SK-N-MC (cell line): ENCODE measurements around the gene BRPF1.

Experiments
- DNase-seq: peaks from one replicate; pipeline ENCODE4 v3.0.0-alpha.2; 2011; ENCODE audit warnings: low read depth, low spot score
- H3K27ac ChIP-seq: fragments of 200-600 bp; sonication (generic); 2 replicates; pipeline ENCODE4 v1.5.1; 2016; ENCODE audit warnings: mixed run types
- H3K36me3 ChIP-seq: fragments of 200-600 bp; sonication (generic); 2 replicates; pipeline ENCODE4 v1.6.1; 2017; ENCODE audit warnings: antibody characterized with exemption, low read length, mixed read lengths; ENCODE audit not compliant: insufficient read depth
- H3K4me3 ChIP-seq: fragments of 200-600 bp; sonication (generic); 2 replicates; pipeline ENCODE4 v1.5.1; 2016
- H3K9ac ChIP-seq: fragments of 200-600 bp; sonication (generic); 2 replicates; pipeline ENCODE4 v1.8.0; 2017; ENCODE audit warnings: mixed run types, mixed read lengths; ENCODE audit not compliant: insufficient read length
- H3K9me3 ChIP-seq: fragments of 200-600 bp; sonication (generic); 2 replicates; pipeline ENCODE4 v1.6.1; 2017; ENCODE audit warnings: low read depth, mild to moderate bottlenecking, antibody characterized with exemption, low read length, moderate library complexity, mixed read lengths
- EZH2 ChIP-seq: fragments of 200-600 bp; sonication (generic); IDR thresholded peaks from one replicate; pipeline ENCODE4 v1.6.1; 2017; ENCODE audit warnings: antibody characterized with exemption
- FOXP2 ChIP-seq: optimal IDR thresholded peaks from 2 replicates; pipeline ENCODE3; 2011; ENCODE audit warnings: mild to moderate bottlenecking, moderate library complexity; ENCODE audit not compliant: insufficient read depth; ENCODE audit errors: extremely low read length, control extremely low read depth
- POLR2AphosphoS5 ChIP-seq: IDR thresholded peaks from 2 replicates; pipeline ENCODE4 v1.6.1; 2012; ENCODE audit warnings: mild to moderate bottlenecking, low read depth, low read length, borderline replicate concordance

Gene BRPF1

DNA sequence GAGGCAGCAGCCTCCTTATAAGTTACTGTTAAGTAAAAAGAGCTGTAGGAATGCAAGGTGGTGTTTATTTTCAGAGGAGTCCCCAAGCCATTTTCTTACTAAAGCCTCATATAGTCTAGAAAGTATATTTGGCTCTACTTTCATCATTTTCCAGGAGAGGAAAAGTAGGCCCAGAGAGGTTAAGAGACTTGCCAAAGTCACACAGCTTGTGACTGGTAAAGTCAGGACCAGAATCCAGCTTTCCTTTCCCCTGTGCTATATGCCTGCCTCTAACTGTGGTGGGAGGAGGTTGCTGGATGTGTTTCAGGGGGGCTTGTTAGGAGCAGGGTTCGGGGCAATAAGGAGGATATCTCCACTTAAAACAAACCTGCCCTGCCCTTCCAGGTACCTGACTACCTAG is 11.0 kb downstream of the BRPF1 start:
- DNase-seq: no peak
- Histone ChIP-seq H3K4me3 (no peak overlapping the region), H3K9me3 (no peaks in the 10 kb centered on the region), H3K9ac (no peak overlapping the region), H3K36me3 (peaks cover 48% of the 10 kb centered on the region; the same call in 1 of the 2 replicates), H3K27ac (no peak overlapping the region)
- TF ChIP-seq FOXP2 (no peak), EZH2 (no peak), POLR2AphosphoS5 (no peak)

DNA sequence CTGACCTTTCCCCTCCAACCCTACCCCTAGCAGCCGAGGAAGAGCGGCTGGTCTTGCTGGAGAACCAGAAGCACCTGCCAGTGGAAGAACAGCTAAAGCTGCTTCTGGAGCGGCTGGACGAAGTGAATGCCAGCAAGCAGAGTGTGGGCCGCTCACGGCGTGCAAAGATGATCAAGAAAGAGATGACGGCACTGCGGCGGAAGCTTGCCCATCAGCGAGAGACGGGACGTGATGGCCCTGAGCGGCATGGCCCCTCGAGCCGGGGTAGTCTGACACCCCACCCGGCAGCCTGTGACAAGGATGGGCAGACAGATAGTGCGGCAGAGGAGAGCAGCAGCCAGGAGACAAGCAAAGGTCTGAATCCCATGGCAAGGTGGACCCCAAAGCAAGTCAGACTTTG is 12.0 kb downstream of the BRPF1 start:
- H3K27ac ChIP-seq: no peak overlapping the region
- H3K4me3 ChIP-seq: no peak overlapping the region
- peaks cover 43% of the 10 kb centered on the region; the same call in 1 of the 2 replicates for H3K36me3 ChIP-seq
- no peaks in the 10 kb centered on the region for H3K9me3 ChIP-seq
- TF ChIP-seq POLR2AphosphoS5 (no peak), EZH2 (no peak), FOXP2 (no peak)
- no peak for DNase-seq
- H3K9ac ChIP-seq: no peak overlapping the region

DNA sequence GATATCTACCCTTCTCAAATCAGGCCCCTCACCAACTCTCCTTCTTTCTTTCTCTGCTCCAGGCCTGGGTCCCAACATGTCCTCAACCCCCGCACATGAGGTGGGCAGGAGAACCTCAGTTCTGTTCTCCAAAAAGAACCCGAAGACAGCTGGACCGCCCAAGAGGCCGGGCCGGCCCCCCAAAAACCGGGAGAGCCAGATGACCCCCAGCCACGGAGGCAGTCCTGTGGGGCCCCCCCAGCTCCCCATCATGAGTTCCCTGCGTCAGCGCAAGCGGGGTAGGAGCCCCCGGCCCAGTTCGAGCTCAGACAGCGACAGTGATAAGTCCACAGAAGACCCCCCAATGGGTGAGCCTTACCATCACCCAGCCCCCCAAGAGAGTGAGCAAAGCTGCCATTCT is 12.6 kb downstream of the BRPF1 start:
- H3K4me3 ChIP-seq: no peak overlapping the region
- H3K9me3 ChIP-seq: no peaks in the 10 kb centered on the region
- no peak for DNase-seq
- H3K9ac ChIP-seq: no peak overlapping the region
- no peak overlapping the region for H3K27ac ChIP-seq
- peaks cover 37% of the 10 kb centered on the region; the same call in 1 of the 2 replicates for H3K36me3 ChIP-seq
- TF ChIP-seq POLR2AphosphoS5 (no peak), EZH2 (no peak), FOXP2 (no peak)

DNA sequence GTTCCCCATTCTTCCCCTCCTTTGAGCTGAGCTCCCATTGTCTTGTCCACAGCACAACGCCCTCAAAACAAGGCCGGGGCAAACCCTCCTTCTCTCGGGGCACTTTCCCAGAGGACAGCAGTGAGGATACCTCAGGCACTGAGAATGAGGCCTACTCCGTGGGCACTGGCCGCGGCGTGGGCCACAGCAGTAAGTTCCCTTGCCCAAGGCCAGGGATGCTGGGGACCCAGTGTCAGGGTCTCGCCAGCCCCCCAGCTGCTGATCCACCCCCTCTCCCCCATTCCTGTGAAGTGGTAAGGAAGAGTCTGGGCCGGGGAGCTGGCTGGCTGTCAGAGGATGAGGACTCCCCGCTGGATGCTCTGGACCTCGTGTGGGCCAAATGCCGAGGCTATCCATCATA is 14.0 kb downstream of the BRPF1 start:
- no peaks in the 10 kb centered on the region for H3K9me3 ChIP-seq
- no peak overlapping the region for H3K4me3 ChIP-seq
- H3K36me3 ChIP-seq: peaks cover 29% of the 10 kb centered on the region; the same call in 1 of the 2 replicates
- no peak for DNase-seq
- H3K27ac ChIP-seq: no peak overlapping the region
- no peak for TF ChIP-seq POLR2AphosphoS5
- TF ChIP-seq FOXP2: no peak
- no peak for TF ChIP-seq EZH2
- H3K9ac ChIP-seq: no peak overlapping the region

DNA sequence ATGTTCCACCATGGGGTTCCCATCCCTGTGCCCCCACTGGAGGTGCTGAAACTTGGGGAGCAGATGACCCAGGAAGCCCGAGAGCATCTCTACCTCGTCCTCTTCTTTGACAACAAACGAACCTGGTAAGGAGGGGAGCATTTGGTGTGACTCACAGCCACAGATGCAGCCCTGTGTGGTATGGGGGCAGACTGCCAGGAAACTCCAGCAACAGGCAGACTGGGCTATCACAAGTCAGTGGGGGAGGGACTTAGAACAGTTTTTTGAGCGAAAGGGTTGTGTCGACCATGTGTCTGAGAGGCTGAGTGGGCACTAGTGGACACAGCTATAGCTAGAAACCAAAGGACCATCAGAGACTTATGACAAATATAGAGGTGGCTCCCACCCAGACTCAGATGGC is 14.8 kb downstream of the BRPF1 start:
- H3K4me3 ChIP-seq: no peak overlapping the region
- no peak overlapping the region for H3K27ac ChIP-seq
- H3K9ac ChIP-seq: no peak overlapping the region
- H3K36me3 ChIP-seq: peaks cover 29% of the 10 kb centered on the region; the same call in 1 of the 2 replicates
- no peaks in the 10 kb centered on the region for H3K9me3 ChIP-seq
- TF ChIP-seq FOXP2 (no peak), POLR2AphosphoS5 (no peak), EZH2 (no peak)
- no peak for DNase-seq

DNA sequence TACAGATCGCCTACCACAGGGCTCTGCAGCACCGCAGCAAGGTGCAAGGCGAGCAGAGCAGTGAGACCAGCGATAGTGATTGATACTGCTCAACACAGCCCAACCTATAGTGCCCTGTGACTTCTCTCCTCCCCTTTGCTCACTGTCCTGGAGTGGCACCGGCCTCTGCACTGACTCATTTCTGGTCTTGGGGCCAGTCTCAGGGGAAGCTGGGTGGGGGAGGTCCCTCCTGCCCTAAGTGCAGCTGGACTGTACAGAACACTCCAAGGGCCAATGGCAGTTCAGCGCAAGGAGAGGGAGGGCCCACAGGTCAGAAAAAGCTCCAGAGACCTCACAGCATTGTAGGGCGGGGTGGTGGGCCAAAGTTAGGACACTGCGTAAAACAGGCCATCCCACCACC is 15.7 kb downstream of the BRPF1 start:
- Histone ChIP-seq H3K9ac (no peak overlapping the region), H3K9me3 (no peaks in the 10 kb centered on the region), H3K27ac (no peak overlapping the region), H3K36me3 (peaks cover 22% of the 10 kb centered on the region; the same call in 1 of the 2 replicates), H3K4me3 (no peak overlapping the region)
- TF ChIP-seq FOXP2 (no peak), POLR2AphosphoS5 (no peak), EZH2 (no peak)
- DNase-seq: no peak

DNA sequence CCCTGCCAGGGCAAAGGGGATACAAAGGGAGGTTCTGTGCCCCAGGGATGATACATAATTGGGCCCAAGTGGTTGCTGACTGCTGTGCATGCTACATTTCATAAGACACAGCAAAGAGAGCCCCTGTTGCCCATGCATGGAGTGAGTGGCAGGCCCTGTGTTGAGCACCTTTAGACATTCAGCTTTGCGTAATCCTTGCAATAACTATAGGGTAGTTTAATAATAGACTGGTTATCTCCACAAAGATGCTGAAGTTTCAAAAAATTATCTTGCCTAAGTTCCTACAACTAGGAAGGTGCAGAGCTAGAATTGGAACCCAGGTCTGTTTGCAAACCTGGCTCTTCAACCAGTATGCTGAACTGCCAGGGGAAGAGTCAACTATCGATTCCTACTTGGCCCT is 16.5 kb downstream of the BRPF1 start:
- no peak overlapping the region for H3K27ac ChIP-seq
- H3K9ac ChIP-seq: no peak overlapping the region
- no peak for TF ChIP-seq EZH2
- TF ChIP-seq FOXP2: no peak
- TF ChIP-seq POLR2AphosphoS5: no peak
- no peak overlapping the region for H3K4me3 ChIP-seq
- peaks cover 14% of the 10 kb centered on the region; the same call in 1 of the 2 replicates for H3K36me3 ChIP-seq
- H3K9me3 ChIP-seq: no peaks in the 10 kb centered on the region
- DNase-seq: no peak

DNA sequence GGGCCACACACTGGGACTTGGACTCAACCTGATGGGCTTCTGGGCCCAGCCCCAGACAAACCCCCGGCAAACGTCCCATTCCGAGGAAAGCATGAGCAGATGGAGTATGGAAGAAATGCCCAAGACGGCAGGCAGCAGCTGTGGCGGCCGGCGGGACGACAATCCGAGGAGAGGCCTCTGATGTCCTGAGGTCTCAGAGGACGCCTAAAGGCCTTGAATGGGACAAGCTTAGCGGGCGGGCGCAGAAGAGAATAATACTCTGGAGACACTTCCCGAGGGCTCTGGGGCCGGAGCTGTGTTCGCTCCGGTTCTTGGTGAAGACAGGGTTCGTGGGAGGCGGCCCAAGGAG is 17.7 kb downstream of the BRPF1 start:
- H3K4me3 ChIP-seq: peak overlapping the region; percentile 85
- TF ChIP-seq FOXP2 (no peak), EZH2 (no peak), POLR2AphosphoS5 (no peak)
- H3K27ac ChIP-seq: peak overlapping the region; percentile 67
- peak overlapping the region; percentile 55 for H3K9ac ChIP-seq
- DNase-seq: no peak
- H3K9me3 ChIP-seq: no peaks in the 10 kb centered on the region
- H3K36me3 ChIP-seq: peaks cover 8% of the 10 kb centered on the region; the same call in 1 of the 2 replicates

DNA sequence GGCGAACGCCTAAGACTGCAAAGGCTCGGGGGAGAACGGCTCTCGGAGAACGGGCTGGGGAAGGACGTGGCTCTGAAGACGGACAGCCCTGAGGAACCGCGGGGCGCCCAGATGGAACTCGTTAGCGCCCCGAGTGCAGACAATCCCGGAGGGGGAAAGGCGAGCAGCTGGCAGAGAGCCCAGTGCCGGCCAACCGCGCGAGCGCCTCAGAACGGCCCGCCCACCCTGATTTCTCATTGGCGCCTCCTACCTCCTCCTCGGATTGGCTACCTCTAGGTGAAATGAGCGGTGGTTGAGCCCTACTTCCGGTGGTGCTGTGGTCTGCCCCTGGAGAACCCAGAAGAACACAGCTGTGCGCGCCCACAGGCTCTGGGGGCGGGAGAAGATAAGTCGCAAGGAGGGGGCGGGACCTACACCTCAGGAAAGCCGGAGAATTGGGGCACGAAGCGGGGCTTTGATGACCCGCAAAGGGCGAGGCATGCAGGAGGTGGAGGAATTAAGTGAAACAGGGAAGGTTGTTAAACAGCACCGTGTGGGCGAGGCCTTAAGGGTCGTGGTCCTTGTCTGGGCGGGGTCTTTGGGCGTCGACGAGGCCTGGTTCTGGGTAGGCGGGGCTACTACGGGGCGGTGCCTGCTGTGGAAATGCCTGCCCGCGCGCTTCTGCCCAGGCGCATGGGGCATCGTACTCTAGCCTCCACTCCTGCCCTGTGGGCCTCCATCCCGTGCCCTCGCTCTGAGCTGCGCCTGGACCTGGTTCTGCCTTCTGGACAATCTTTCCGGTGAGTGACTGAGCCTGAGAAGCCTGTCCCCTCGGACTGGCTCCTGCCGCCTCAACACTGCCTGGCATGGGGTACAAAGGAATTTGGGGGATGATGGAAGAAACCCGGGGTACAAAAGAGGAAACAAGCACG is 18.4 kb downstream of the BRPF1 start, which contains the start of gene OGG1:
Gene OGG1, plus strand, starts transcription at position 308 of the 911 bp plus-strand sequence. Its CDS starts 335 bp downstream, at position 643.
- H3K9me3 ChIP-seq: no peaks in the 10 kb centered on the region
- peak; percentile 65 for DNase-seq
- TF ChIP-seq EZH2 (no peak), FOXP2 (no peak), POLR2AphosphoS5 (peak; percentile 57)
- peak within 1 kb of the TSS; percentile 73 for H3K9ac ChIP-seq
- peak within 1 kb of the TSS; percentile 78 for H3K27ac ChIP-seq
- peaks cover 5% of the 10 kb centered on the region; the same call in 1 of the 2 replicates for H3K36me3 ChIP-seq
- peak within 1 kb of the TSS; percentile 85 for H3K4me3 ChIP-seq
